ENCODE results near the gene IL4R. TPM values are rescaled to one million over a fixed set of nuclear protein-coding genes. Genes with fewer than 3 reads are reported as not detected.

The IL4R gene
- total RNA-seq, 6 experiments from 2014 or later = 38.8 to 147 (median 46.9) TPM

- no peaks in the 10 kb centered on the region for H3K4me1 ChIP-seq
- H3K9me3 ChIP-seq = no peaks in the 10 kb centered on the region
- DNase-seq (no peak), ATAC-seq (no peak)
- intact Hi-C loops (cut with DNase I) = no loop called here
- WGBS (ENCODE audit: insufficient coverage, low coverage, low lambda C conversion rate, missing lambda C conversion rate) = 60% methylated on average over 2 of the region's 2 CpGs
- TF ChIP-seq CTCF (IDR thresholded peaks at IDR 0.05) (no peak), POLR2A (IDR thresholded peaks at IDR 0.05) (no peak)
- H3K4me3 ChIP-seq = no peak overlapping the region
- no peak overlapping the region for H3K27ac ChIP-seq
- no peaks in the 10 kb centered on the region for H3K27me3 ChIP-seq
- no peaks in the 10 kb centered on the region for H3K36me3 ChIP-seq
Observed at GRCh38 chr16:27413956-27414355, 100.2 kb downstream of the IL4R start.

Other genes with a start within 250 kb of the IL4R start
- not detected for gene C16orf82, start 247.0 kb upstream of the IL4R start, total RNA-seq
- gene KDM8, start 110.4 kb upstream of the IL4R start, total RNA-seq = 100 to 1,000 TPM in 1 of 6 experiments, 10 to 100 TPM in 5; 11.2 to 153 (median 66.7) TPM
- 10 to 100 TPM; 23.7 to 42.3 (median 33.1) TPM for gene NSMCE1, start 45.2 kb upstream of the IL4R start, total RNA-seq
- 1 to 10 TPM in 1 of 6 experiments, under 1 TPM in 5; 0.09 to 1.3 (median 0.31) TPM for gene IL21R, start 88.2 kb downstream of the IL4R start, total RNA-seq
- 10 to 100 TPM; 25.3 to 53.3 (median 26.9) TPM for gene GTF3C1, start 235.9 kb downstream of the IL4R start, total RNA-seq
- gene KATNIP, start 236.2 kb downstream of the IL4R start, total RNA-seq = 10 to 100 TPM in 1 of 6 experiments, 1 to 10 TPM in 5; 6.1 to 10.2 (median 7.6) TPM

Data from right lobe of liver (tissue), 6 donors.